Neural cell (in vitro differentiated cells): ENCODE results near the gene SLC16A13. TPM values are rescaled to one million over a fixed set of nuclear protein-coding genes. Genes with fewer than 3 reads are reported as not detected.

Source experiments
- H2AFZ ChIP-seq: fragments of 200-600, 300-800 bp; sonication (generic), shearing (Covaris generic); 2 replicates; pipeline ENCODE4 v1.6.0; 2014; ENCODE audit warnings: low read depth, mild to moderate bottlenecking, antibody characterized with exemption, low read length, moderate library complexity
- H3F3A ChIP-seq: fragments of 200-600 bp; shearing (Covaris generic); 2 replicates; pipeline ENCODE4 v1.6.1; 2016; ENCODE audit warnings: mild to moderate bottlenecking, moderate library complexity, mixed read lengths, antibody characterized with exemption, low read length; ENCODE audit not compliant: insufficient read depth, poor library complexity, severe bottlenecking
- H3K27ac ChIP-seq: fragments of 200-600, 300-800 bp; sonication (generic), shearing (Covaris generic); 2 replicates; pipeline ENCODE4 v1.5.1; 2014; ENCODE audit warnings: mild to moderate bottlenecking, low read length, moderate library complexity
- H3K27me3 ChIP-seq: fragments of 300-800, 200-600 bp; sonication (generic), shearing (Covaris generic); 2 replicates; pipeline ENCODE4 v1.6.0; 2014; ENCODE audit warnings: mild to moderate bottlenecking, low read depth, low read length, moderate library complexity; ENCODE audit not compliant: insufficient read depth
- H3K36me3 ChIP-seq: fragments of 300-800, 200-600 bp; sonication (generic), shearing (Covaris generic); 2 replicates; pipeline ENCODE4 v1.5.1; 2014; ENCODE audit warnings: mild to moderate bottlenecking, antibody characterized with exemption, low read length, moderate library complexity; ENCODE audit not compliant: insufficient read depth
- H3K4me2 ChIP-seq: fragments of 300-800, 200-600 bp; sonication (generic), shearing (Covaris generic); 2 replicates; pipeline ENCODE4 v1.6.0; 2014; ENCODE audit warnings: mild to moderate bottlenecking, low read length
- H3K4me3 ChIP-seq: fragments of 300-800, 200-600 bp; sonication (generic), shearing (Covaris generic); 2 replicates; pipeline ENCODE4 v1.5.1; 2014; ENCODE audit warnings: mild to moderate bottlenecking, low read length, moderate library complexity
- H3K79me2 ChIP-seq: fragments of 200-600 bp; shearing (Covaris generic); replicated peaks from 2 replicates; pipeline ENCODE4 v1.6.0; 2014; ENCODE audit warnings: mild to moderate bottlenecking, low read length, moderate library complexity; ENCODE audit not compliant: insufficient read depth
- H3K9ac ChIP-seq: fragments of 300-800, 200-600 bp; sonication (generic), shearing (Covaris generic); 2 replicates; pipeline ENCODE4 v1.6.1; 2016; ENCODE audit warnings: mild to moderate bottlenecking, low read length, mixed read lengths
- H3K9me2 ChIP-seq: fragments of 200-600 bp; shearing (Covaris generic); 2 replicates; pipeline ENCODE4 v1.6.1; 2016; ENCODE audit warnings: mild to moderate bottlenecking, low read length, mixed read lengths; ENCODE audit not compliant: insufficient read depth
- H3K9me3 ChIP-seq: fragments of 200-600, 300-800 bp; sonication (generic), shearing (Covaris generic); 2 replicates; pipeline ENCODE4 v1.6.1; 2016; ENCODE audit warnings: mild to moderate bottlenecking, mixed run types, low read length, moderate library complexity, mixed read lengths
- H4K20me1 ChIP-seq: fragments of 200-600 bp; shearing (Covaris generic); 2 replicates; pipeline ENCODE4 v1.6.1; 2016; ENCODE audit warnings: mild to moderate bottlenecking, mixed run types; ENCODE audit not compliant: insufficient read depth
- CTCF ChIP-seq: fragments of 450-650 bp; IDR thresholded peaks from 2 replicates; pipeline ENCODE4 v1.5.1; 2014; ENCODE audit warnings: antibody characterized with exemption, mild to moderate bottlenecking, moderate library complexity; ENCODE audit not compliant: poor library complexity, severe bottlenecking
- EP300 ChIP-seq: fragments of 450-650 bp; conservative IDR thresholded peaks from 2 replicates; pipeline ENCODE4 v1.6.1; 2014; ENCODE audit warnings: antibody characterized with exemption, mild to moderate bottlenecking, moderate library complexity; ENCODE audit not compliant: poor library complexity, severe bottlenecking
- EZH2 ChIP-seq: fragments of 200-600, 300-800 bp; shearing (Covaris generic), sonication (generic); IDR thresholded peaks from 2 replicates; pipeline ENCODE4 v1.6.1; 2014; ENCODE audit warnings: antibody characterized with exemption, low read length, borderline replicate concordance, mild to moderate bottlenecking; ENCODE audit not compliant: insufficient read depth, poor library complexity, severe bottlenecking
- MXI1 ChIP-seq: fragments of 450-650 bp; conservative IDR thresholded peaks from 2 replicates; pipeline ENCODE4 v1.6.1; 2014; ENCODE audit warnings: antibody characterized with exemption, mild to moderate bottlenecking; ENCODE audit not compliant: poor library complexity, severe bottlenecking
- POLR2AphosphoS5 ChIP-seq: IDR thresholded peaks from 2 replicates; pipeline ENCODE4 v1.6.1; 2012
- RAD21 ChIP-seq: fragments of 450-650 bp; conservative IDR thresholded peaks from 2 replicates; pipeline ENCODE4 v1.6.1; 2014; ENCODE audit warnings: antibody characterized with exemption, mild to moderate bottlenecking, moderate library complexity
- REST ChIP-seq: IDR thresholded peaks from 2 replicates; pipeline ENCODE4 v1.6.1; 2012; ENCODE audit warnings: borderline replicate concordance
- SMC3 ChIP-seq: fragments of 450-650 bp; conservative IDR thresholded peaks from 2 replicates; pipeline ENCODE4 v1.6.1; 2014; ENCODE audit warnings: antibody characterized with exemption, mild to moderate bottlenecking, moderate library complexity; ENCODE audit not compliant: poor library complexity
- TAF1 ChIP-seq: IDR thresholded peaks from 2 replicates; pipeline ENCODE4 v1.6.1; 2012; ENCODE audit warnings: low read depth
- polyA plus RNA-seq: library from polyadenylated mRNA; depleted of rRNA; stranded (reverse); fragments of >200 nt; gene quantifications from 2 replicates; pipeline ENCODE4 v1.2.3, GENCODE V29; 2014

SLC16A13 gene
- polyA plus RNA-seq, 1 donor from 2014 or later: not detected

GRCh38 chr17:7072406-7072805 lies 36.6 kb downstream of the SLC16A13 start (continued):
- no peak for TF ChIP-seq REST
- no peak for TF ChIP-seq POLR2AphosphoS5
- no peak for TF ChIP-seq SMC3

- Histone ChIP-seq H4K20me1 (no peaks in the 10 kb centered on the region), H3K9me2 (no peaks in the 10 kb centered on the region), H3F3A (no peaks in the 10 kb centered on the region), H2AFZ (no peak overlapping the region), H3K4me3 (no peak overlapping the region), H3K9me3 (no peaks in the 10 kb centered on the region), H3K79me2 (no peaks in the 10 kb centered on the region), H3K27me3 (no peaks in the 10 kb centered on the region), H3K36me3 (no peaks in the 10 kb centered on the region), H3K9ac (no peak overlapping the region), H3K4me2 (no peak overlapping the region), H3K27ac (no peak overlapping the region)
- TF ChIP-seq REST (no peak), CTCF (no peak), RAD21 (no peak), EP300 (no peak), EZH2 (no peak), MXI1 (no peak), SMC3 (no peak), POLR2AphosphoS5 (no peak), TAF1 (no peak)
Observed at GRCh38 chr17:7074931-7075330, 39.1 kb downstream of the SLC16A13 start.
